ENCODE data around the gene MISP.

MISP gene

DNA sequence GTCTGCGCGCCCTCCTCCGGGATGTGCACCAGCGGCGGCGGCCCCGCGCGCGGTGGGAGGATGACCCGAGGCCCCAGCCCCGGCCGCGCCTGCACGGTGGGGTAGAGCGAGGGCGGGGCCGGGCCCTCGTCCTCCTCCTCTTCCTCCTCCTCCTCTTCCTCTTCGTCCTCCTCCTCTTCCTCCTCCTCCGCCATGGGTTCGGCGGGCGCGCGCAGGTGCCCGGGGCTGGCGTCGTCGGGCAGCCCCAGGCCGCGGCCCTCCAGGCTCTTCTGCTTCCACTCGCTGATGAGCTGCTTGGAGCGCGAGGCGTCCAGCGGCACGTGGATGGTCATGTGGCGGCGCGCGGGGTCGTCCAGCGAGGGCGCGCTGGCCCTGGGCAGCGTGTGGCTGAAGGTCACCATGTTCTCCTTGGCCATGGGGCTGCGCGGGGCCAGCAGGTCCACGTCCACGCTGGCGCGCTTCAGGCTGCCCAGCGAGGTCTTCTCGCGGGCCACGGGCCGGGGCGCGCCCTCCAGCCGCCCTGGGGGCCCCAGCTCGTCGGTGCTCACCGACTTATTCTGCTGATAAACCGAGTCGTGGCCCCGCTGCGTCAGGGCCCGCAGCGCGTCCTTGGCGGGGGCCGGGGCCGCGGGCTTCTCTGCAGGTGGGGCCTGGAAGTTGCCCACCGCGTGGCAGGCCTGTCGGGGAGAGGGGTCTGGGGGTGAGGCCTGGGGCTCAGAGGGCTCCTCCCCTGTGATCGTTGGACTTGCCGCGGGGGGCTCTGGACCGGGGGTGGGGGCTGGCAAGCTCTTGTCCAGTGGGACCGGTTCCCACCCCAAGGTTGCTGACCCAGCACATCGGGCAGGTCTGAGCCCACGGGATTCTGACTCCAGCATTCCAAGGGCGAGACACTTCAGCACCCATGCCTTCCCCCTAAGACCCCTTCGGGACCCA lies 62.6 kb downstream of the MISP start:
- H3K36me3 ChIP-seq (ENCODE audit: control insufficient read depth in 5 of 5, insufficient read depth in 5 of 5, low read length in 5 of 5) = peaks cover 0 to 50% (median 39%) of the 10 kb centered on the region in 5 donors
- no peaks in the 10 kb centered on the region for H3K9me3 ChIP-seq (ENCODE audit: control insufficient read depth in 5 of 5, low read length in 5 of 5)
- no peak overlapping the region for H3K9ac ChIP-seq (ENCODE audit: low read length in 5 of 5)
- H3K27ac ChIP-seq (ENCODE audit: low read depth, low read length) = no peak overlapping the region
- no peaks in the 10 kb centered on the region for H3K4me1 ChIP-seq (ENCODE audit: control insufficient read depth in 5 of 5, insufficient read depth in 5 of 5, low read length in 5 of 5)
- no peak overlapping the region for H3K4me3 ChIP-seq (ENCODE audit: low read depth in 1 of 5, low read length in 5 of 5)
- no peaks in the 10 kb centered on the region for H3K27me3 ChIP-seq (ENCODE audit: control insufficient read depth in 5 of 5, insufficient read depth in 4 of 5, low read length in 5 of 5)
